GM21825 (cell line): Measurements from ENCODE around the gene RAB3IL1.

Source experiments
- ATAC-seq: cut with Tn5 transposase; IDR thresholded peaks from one replicate; pipeline ENCODE4 v1.9.1; 2021; ENCODE audit warnings: mild to moderate bottlenecking, moderate library complexity; ENCODE audit not compliant: unreplicated experiment

RAB3IL1 gene

DNA sequence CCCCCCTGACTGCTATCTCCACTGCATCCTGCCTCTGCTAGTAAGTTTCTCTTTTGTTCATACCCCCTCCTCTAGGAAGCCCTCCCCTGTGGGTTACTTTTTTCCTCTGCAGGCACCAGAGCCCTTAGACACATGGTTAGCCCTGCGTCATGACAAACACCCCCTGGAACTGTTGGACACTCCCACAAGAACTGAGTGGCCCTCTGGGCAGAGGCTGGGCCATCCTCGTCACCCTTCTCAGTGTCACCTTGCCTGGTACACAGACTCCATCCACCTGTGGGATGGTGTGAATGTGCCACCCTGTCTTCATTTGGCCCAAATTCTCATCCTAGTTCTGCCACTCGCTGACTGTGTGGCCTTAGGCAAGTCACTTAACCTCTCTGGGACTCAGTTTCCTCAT is 4.1 kb upstream of the RAB3IL1 start:
- no peak for ATAC-seq

DNA sequence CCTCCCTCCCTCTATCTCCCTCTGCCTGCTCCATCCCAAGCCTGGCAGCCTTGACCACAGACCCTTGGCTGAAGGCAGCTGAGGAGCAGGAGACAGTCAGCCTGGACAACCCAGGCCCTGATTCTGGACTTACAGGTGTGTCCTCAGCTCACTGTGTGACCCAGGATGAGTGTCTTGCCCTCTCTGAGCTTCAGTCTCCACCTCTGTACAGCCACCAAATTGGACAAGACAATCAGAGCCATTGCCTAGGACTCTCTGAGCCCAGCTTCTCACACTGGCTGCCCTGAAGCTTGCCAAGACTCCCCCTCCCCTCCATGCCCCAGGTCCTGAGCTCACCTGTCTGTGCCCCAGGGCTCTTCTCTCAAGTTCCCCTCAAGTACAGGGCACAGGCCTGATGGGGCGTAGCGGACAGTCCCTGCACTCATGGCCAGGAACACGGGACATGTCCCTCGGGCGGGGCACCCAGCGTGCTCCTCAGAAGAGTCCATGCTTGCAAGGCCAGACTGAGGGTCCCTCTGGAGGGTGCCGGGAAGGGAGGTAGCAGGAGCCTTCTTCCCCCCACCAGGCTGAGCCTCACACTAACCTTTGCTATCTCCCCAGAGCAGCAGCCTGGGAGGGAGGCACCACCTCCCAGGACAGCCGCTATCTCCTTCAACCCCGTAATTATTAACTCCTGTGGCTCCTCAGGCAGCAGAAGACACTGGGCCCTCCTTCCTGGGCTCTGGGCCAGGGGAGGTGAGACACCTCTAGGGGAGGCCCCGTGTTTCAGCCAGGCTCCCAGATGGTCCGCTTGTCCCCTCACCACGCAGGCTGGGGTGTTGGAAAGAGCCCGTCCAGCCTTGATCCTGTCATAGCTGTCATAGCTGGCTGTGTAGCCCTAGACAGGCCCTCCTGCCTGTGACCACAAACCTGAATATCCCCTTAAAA is 2.6 kb upstream of the RAB3IL1 start:
- ATAC-seq = no peak

DNA sequence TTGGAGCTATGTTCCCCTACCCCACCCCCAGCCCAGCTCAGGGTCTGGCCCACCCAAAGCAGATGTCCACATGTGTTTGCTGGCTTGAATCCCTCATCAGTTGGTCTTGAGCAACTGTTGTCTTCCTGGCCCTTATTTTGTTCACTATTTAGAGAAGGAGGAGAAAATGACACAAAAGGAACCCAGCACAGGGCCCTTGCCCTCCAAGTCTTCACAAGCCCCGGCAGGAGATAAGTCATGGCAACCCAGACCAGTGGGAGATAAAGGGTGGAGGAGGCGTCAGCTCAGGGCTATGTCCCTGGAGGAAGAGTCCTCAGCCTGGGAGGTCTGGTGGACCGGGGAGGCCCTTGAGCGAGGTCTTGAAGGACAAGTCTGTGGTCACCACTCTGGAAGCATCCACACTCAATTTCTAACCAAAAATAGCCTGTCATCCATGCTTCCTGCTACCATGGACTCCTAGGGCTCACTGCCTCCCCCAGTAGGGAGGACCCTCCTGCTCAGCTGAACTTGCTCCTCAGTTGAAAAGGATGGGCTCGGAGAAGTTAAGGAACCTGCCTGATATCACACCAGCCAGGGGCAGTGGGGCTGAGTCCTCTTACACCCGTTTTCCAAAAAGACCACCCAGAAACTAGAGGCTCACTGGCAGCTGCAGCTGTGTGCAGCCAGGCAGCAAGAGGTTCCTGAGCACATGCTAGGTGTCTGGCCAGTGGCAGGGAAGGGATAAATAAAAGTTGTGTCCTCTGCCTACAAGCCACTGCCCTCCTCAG is 1.8 kb upstream of the RAB3IL1 start:
- ATAC-seq = no peak

DNA sequence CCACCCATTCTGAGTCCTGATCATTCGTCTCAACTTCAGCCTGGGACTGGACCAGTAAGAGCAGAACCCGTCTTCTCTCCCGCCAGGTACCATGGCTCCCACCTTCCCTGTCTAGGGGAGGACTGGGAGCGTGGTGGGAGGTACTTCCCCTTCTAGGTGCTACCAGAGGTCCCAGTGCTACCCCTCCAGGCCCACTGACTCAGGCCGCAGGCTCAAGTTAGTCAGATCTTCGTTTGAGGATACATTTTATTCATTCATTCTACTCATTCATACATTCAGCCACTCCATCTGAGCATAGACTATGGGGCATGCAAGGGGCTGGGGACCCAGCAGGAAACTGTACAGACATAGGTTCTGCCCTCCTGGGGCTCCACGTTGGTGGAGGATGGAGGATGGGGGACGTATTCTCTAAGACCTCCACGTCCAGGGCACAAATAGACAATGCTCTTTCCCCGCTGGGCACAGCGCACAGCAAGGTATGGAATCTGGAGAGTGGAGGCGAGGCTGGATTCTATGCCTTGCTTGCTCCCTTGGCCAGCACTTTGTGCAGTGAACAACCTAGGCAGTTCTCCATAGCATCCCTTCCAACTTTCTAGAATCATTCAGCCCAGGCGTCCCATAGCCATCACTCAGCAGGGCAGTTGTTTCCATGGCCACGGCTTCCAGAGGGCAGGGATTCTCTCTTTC is 1.0 kb upstream of the RAB3IL1 start:
- no peak for ATAC-seq

DNA sequence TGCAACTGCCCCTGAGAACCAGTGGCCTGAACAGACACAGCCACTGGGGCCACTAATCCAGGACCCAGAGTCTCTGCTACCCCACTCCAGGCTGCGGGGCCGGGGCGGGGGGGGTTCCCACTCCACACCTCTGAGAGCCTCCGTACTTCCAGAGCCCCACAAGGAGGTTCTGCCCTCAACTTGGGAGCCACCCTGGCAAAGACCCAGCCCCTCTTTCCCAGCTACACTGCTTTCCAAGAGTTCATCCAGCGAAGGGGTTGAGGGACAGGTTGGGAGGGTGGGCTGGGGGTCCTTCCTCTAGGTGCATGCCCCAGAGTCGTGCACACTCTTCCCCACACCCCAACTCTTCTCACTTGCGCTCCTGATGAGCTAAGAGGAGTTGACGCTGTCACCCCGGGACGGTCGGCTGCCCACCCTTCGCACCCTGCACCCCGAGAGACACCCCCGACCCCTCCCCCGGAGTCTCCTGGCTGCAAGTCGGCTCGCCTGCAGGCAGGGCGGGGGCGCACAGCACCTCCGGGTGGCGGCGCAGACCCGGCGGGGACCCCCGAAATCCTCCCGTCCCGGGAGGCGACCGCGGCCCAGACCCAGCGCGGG is 531 bp downstream of the RAB3IL1 start:
- no peak for ATAC-seq

DNA sequence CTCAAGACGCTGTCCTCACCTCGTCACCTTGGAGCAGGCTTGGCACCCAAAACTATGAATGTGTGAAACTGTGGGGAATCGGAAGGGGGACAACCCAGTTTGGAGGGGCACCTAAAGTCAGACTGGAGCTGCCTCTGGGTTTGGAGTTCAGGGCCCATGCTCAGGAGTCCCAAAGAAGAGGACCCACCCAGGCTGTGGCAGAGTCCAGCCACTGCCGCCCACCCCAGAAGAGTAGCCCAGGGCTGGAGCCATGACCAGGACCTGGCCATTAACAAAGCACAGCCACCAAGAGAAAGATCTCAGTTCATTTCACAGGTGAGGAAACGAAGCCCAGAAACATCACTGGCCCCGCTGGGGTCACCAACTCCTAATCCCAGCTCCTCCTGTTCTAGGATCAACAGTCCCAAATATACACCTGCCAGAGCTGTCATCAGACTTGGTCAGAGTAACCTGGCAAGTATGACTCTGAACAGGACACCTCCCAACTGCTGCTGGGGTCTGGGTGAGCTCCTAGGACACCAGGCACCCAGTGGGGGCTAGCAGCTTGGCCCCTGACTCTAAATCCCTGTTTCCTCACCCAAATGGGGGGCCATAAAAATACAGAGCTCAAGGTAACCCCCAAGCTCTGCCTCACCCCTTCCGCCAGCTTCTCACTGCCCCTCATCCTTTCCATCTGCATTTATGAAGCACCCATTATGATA is 2.7 kb downstream of the RAB3IL1 start:
- ATAC-seq = no peak

DNA sequence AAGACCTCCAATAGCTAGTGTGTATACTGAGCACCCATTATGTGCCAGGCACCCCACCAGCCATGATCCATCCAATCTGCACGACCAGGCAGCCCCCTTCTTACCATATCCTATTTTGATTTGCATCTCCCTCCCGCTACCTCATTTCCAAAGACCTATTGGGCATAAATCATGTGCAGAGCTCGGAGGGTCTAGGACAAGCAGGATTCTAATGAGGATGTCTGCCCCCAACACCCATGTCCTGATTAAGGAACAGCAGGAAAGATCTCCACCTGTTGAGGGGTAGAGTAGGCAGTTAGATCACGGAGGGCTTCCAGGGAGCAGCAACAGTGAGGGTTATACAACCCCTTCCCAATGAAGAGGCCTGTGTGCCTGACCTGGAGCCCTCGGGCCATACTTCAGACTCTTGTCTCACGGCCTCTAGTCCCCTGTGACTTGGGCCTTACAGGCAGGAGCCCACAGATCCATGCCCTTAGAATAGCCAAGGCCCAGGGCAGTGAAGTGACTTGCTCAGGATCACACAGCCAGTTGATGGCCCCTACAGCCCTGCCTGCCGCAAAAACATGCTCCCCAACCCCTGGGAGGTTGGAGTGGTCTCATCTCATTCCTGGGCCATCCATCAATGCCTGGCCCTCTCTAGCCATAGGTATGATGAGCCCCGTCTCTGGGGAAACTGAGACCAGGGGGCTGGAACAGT is 3.5 kb downstream of the RAB3IL1 start:
- ATAC-seq = no peak

DNA sequence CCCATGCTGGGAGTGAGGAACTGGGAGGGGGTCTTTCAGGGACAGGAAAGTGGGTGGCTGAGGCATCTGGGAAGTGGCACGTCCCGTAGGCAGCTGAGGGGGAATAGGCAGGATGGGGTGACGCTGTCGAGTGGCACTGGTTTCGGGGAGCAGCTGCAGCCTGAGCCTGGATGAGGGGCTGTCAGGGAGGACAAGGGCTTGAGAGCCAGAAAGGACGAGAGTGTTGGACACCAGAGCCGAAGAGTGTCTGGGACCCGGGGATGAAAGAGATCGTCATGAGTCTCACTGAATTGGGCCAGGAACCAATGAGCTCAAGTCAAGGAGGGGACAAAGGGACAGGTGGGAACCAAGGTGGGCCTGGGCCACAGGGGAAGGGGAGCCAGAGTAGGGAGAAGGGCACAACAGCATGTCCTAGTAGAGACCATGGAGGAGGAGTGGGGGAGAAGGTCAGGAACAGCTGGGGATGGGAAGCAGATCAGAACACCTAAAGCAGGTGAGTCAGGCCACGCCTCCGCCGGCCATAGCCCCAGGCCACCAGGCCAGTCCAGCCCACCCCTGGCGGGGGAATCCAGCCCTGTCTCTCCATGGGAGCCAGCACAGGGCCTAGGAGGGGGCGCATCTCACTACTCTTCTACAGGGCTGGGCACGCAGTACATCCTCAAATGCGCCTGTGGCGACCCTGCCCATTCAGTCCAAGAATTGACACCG is 4.2 kb downstream of the RAB3IL1 start:
- no peak for ATAC-seq

DNA sequence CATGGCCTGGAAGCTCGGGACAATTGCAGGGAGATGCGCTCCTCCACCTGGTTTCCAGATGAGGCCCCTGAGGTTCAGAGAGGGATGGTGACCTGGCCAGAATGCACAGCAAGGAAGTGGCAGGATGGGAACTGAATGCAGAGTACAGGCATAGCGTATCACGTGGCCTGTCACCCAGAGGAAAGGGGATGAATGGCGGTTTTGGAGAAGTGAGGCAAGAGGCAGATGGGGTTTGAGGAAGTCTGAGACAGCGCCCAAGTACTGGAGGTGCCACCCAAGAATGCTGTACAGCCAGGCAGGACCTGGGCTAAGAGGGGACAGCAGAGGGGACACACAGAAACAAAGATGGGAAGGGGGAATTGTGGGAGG is 4.9 kb downstream of the RAB3IL1 start:
- no peak for ATAC-seq

DNA sequence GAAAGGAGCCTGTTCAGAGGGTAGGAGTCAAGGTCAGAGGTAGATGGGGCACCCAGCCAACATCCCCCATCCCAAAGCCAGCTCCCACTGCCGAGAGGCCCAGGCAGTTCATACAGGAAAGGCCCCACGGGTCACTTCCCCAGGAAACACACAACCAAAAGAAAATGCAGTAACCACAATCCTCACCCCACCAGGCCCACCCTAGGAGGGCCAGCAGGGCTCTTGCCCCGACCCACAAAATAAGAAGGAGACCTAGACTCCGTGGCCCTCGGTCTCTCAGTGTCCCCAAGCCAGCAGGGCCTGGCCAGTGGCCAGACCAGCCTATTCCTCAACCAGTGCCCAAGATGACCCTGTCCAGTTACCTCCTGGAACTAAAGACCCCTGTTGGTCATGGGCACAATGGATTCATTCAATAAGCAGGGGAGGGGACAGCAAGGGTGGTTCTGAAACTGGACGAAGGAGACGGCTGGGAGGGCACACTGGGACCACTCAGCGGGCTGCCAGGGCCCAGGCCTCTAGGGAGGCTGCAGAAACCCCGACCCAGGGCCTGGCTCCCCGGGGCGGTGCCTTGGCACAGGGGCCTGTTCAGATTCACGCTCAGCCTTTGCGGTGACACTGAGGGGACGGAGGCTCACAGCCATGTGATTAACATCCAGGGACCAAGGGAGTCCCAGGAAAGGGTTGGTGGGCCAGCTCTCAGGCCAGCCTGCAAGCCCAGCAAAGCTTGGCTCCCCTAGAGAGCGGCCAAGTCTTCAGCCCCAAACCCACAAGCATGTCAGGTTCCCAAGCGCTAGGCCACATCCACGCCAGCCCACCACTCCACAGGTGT is 5.5 kb downstream of the RAB3IL1 start:
- ATAC-seq = no peak

DNA sequence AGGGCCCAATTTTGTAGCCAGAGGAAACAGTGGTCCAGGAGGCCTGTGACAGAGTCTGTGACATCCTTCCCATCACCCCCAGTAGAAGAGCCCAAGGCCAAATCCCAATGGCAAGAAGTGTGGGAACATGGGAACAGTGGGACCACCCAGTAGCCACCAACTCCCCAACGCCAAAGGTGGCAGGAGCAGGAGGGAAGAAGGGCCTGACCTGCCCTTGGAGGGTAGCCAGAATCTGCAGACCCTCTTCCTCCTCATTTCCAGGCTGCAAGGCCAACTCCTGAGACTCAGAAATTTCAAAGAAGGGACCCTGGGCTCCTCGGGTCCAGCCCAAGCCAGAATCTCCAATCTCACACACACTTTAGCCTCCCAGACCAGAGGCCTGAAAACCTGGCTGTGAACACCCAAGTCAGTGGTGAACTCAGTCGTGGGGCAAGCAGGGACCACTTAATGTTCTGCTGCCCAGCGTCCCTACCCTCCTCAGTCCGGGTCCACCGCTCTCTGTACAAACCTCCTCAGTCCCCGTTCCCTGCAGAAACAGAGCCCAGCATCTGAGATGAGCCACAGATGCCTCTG is 6.2 kb downstream of the RAB3IL1 start:
- ATAC-seq = no peak

DNA sequence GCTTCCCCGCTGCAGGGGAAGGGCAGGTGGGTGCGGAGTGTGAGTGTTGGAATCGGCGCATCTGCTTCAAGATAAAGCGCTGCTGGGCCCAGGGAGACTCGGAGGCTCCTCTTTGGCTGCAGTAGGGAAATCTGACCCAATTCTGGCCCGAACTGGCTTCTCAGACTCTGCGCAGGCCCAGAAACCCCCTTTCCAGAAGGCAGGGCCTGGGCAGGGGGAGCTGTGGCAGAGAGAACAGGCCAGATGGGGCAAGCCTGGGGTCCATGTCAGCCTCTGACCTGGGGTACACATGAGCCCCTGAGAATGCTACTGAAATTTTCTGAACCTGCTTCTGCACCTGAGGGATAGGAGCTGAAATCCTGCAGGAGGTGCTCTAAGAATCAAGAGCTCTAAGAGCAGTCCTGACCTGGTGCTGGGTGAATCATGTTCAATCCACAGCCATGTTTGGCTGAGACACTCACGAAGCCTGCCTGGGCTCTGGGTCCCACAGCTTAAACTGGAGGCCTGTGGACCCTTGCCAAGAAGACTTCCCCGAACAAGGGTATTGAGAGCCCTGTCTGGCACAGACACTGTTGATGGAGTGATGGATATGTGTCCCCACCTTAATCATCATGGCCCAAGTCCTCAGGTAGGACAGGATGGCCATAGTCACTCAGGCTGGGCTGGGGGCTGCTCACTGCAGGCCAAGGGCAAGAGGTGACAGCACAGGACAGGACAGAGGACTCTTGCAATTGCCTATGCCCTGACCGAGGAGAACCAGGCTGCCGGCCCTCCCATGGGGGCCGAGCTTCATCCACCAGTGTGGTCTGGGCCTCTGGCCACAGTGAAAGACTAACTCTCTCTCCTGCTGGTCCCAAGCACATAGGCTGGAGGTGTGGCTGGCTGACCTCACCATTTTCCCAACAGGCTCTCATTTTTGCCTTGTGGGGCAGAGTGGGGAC is 6.9 kb downstream of the RAB3IL1 start:
- ATAC-seq = no peak

DNA sequence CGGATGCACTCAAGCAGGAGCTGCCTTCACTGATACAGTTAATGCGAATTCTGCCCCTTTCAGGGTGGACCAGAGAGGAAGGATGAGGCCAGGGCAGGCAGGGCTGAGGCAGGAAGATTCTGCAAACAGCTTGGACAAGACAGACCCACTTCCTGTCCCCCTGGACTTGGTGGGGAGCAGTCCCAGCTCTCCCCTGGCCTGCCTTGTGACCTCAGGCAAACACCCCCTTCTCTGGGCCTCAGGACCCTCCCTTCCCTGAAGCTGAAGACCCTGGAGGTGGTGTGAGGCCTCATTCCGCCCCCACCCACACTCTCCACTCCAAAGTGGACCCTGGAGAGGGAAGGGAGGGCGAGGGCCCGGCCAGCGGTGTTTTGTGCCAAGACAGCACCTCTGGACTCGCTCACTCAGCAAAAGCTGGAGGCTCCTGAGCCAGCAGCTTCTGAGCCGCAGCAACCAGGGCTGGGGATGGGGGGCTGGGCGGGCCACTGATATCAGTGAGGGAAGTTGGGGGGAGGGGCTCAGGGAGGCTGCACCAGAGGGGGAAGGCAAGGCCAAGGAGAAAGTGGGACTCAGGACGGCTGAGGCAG is 8.5 kb downstream of the RAB3IL1 start:
- no peak for ATAC-seq

DNA sequence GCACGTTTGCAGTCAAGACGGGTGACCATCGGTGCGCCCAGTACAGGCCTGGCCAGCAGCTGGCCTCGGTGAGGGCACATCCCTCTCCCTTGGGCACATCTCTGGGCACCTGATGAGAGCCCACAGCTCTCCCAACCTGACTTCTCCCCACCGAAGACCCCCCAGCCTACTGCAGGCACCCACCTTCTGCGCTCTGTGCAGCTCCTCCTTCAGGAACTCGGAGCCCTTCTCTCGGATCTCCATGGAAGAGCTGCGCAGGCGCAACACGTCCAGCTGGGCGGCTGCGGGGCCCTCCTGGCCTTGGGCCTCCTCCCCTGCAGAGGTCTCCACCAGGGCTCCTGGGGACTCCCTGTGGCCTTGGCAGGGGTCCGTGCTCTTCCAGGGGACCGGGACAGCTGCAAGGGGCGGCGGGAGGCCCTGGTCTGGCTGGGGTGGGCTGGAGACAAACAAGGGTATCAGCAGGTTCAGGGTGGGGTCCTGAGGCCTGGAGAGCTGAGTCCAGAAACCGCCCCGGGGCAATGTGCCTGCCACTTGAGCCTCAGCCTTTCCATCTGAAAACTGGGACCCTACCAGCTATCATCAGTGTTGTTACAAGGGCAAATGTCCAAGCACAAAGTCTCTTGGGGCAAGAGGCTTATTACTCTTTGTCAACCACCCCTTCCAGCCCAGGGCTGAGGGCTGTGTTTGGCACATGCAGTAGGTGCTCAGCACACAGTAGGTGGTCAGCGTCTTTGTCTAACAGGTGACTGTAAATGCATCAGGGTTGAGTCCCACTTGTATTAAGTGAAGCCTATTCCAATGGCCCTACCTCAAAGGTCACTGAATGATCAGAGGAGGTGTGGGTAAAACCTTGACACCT is 9.3 kb downstream of the RAB3IL1 start:
- no peak for ATAC-seq

DNA sequence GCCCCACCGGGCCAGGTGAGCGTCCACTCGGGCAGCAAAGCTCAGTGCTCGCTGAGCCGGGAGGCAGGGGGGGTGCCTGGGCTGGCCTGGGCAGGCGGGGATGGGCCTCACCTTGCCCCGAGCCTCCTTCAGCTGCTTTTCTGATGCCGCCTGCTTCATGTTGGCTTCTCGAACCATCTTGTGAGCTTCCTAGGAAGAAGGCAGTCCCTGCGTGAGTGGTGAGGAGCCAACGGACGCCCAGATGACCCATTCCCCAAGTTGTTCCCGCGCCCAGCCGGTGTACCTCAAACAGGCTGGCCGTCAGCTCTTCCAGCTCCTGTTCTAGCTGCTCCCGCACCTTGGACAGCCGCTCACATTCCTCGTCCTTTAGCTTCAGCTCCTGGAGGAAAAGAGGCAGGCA is 10.1 kb downstream of the RAB3IL1 start:
- ATAC-seq = no peak

DNA sequence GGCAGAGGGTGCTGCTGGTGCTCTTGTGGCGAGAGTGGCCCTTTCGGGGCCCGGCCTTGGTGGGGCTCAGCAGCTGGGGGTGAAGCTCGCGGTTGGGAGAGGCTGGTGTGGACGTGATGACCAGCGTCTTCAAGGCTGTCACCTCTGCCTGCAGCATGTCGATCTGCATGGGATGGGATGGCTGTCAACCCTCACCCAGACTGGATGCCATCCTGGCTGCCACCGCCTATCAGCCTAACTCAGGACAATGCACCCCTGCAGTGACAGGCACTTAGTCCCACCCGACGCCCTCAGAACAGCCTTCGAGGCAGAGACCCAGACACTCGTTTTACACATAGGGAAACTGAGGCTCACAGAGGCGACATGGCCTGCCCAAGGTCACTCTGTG is 10.8 kb downstream of the RAB3IL1 start:
- no peak for ATAC-seq
